Dermis microvascular lymphatic vessel endothelial cell (primary cell): ENCODE measurements around the gene ADAM23. TPM values are rescaled to one million over a fixed set of nuclear protein-coding genes. Genes with fewer than 3 reads are reported as not detected.

Experiments used
- DNase-seq, 2 donors: peaks; one replicate each; pipeline versions ENCODE4 v3.0.0 to v3.0.0-alpha.2; 2010; ENCODE audit warnings: low read depth in 2 of 2
- total RNA-seq: library from RNA; depleted of rRNA; stranded (reverse); fragments of >200 nt; gene quantifications from 2 replicates; pipeline ENCODE4 v1.2.1, GENCODE V29; 2014

ADAM23 gene
- total RNA-seq, 1 donor from 2014 or later: 0.77 TPM

GRCh38 chr2:206511283-206511682, 68.0 kb downstream of the ADAM23 start:
- DNase-seq: no peak

GRCh38 chr2:206512999-206513398, 69.7 kb downstream of the ADAM23 start:
- DNase-seq: no peak

GRCh38 chr2:206515580-206515979, 72.2 kb downstream of the ADAM23 start:
- no peak for DNase-seq

GRCh38 chr2:206518997-206519396, 75.7 kb downstream of the ADAM23 start:
- no peak for DNase-seq

- DNase-seq: no peak
These were observed 77.1 kb downstream of the ADAM23 start for GRCh38 chr2:206520450-206520849.

GRCh38 chr2:206521115-206521514, 77.8 kb downstream of the ADAM23 start:
- DNase-seq: no peak

- peak; percentile 65 to 81 for DNase-seq
These were observed 78.3 kb downstream of the ADAM23 start for GRCh38 chr2:206521612-206522011.

- no peak for DNase-seq
These were observed 83.1 kb downstream of the ADAM23 start for GRCh38 chr2:206526416-206526815.

- no peak for DNase-seq
These were observed 83.8 kb downstream of the ADAM23 start for GRCh38 chr2:206527153-206527552.

- DNase-seq: no peak
These were observed 87.4 kb downstream of the ADAM23 start for GRCh38 chr2:206530727-206531126.

- DNase-seq: no peak
These were observed 88.7 kb downstream of the ADAM23 start for GRCh38 chr2:206531996-206532543.

- DNase-seq: no peak
These were observed 90.6 kb downstream of the ADAM23 start for GRCh38 chr2:206533977-206534376.

- no peak for DNase-seq
These were observed 92.1 kb downstream of the ADAM23 start for GRCh38 chr2:206535260-206535986.

GRCh38 chr2:206540757-206541156, 97.4 kb downstream of the ADAM23 start:
- no peak for DNase-seq

GRCh38 chr2:206543073-206543472, 99.7 kb downstream of the ADAM23 start:
- DNase-seq: no peak

GRCh38 chr2:206548383-206548782, 105.1 kb downstream of the ADAM23 start:
- DNase-seq: no peak

GRCh38 chr2:206555721-206556120, 112.4 kb downstream of the ADAM23 start:
- no peak for DNase-seq

GRCh38 chr2:206556357-206556949, 113.1 kb downstream of the ADAM23 start:
- DNase-seq: peak; percentile 25 to 50

GRCh38 chr2:206557321-206557720, 114.0 kb downstream of the ADAM23 start:
- DNase-seq: no peak

GRCh38 chr2:206558492-206558891, 115.2 kb downstream of the ADAM23 start:
- DNase-seq: no peak

- no peak for DNase-seq
These were observed 118.6 kb downstream of the ADAM23 start for GRCh38 chr2:206561962-206562361.

- DNase-seq: no peak
These were observed 119.0 kb downstream of the ADAM23 start for GRCh38 chr2:206562375-206562774.

GRCh38 chr2:206563374-206563773, 120.0 kb downstream of the ADAM23 start:
- no peak for DNase-seq
